HEK293T (cell line): ENCODE results near the gene EPHX1.

Experiments
- CTCF ChIA-PET: fragments of 350-600 bp; formaldehyde crosslinking; extraction: SDS; loops from one replicate; lab custom pipeline; 2021; ENCODE audit warnings: antibody characterized with exemption, inconsistent platforms; lab: Yijun Ruan, JAX
- POLR2A ChIA-PET: fragments of 350-600 bp; formaldehyde crosslinking; extraction: SDS; loops from one replicate; lab custom pipeline; 2020; ENCODE audit warnings: antibody characterized with exemption, inconsistent platforms; lab: Yijun Ruan, JAX
- DNase-seq: peaks from one replicate; pipeline ENCODE4 v3.0.0; 2012; ENCODE audit warnings: mixed read lengths; ENCODE audit errors: extremely low spot score
- ARNT ChIP-seq: fragments of 450-650 bp; IDR thresholded peaks from 2 replicates; pipeline ENCODE4 v1.6.1; 2017; ENCODE audit warnings: mild to moderate bottlenecking
- BHLHE40 ChIP-seq: fragments of 450-650 bp; IDR thresholded peaks from 2 replicates; pipeline ENCODE4 v1.6.1; 2016; ENCODE audit warnings: mild to moderate bottlenecking, moderate library complexity, borderline replicate concordance
- CTBP1 ChIP-seq: fragments of 450-650 bp; IDR thresholded peaks from 2 replicates; pipeline ENCODE4 v1.6.1; 2016; ENCODE audit warnings: borderline replicate concordance
- ELF4 ChIP-seq: fragments of 450-650 bp; IDR thresholded peaks from 2 replicates; pipeline ENCODE4 v1.6.1; 2017; ENCODE audit warnings: antibody characterized with exemption
- FOXA1 ChIP-seq: fragments of 450-650 bp; IDR thresholded peaks from 2 replicates; pipeline ENCODE4 v1.6.1; 2016; ENCODE audit warnings: mild to moderate bottlenecking
- FOXK2 ChIP-seq: fragments of 450-650 bp; IDR thresholded peaks from 2 replicates; pipeline ENCODE4 v1.6.1; 2016; ENCODE audit warnings: mild to moderate bottlenecking
- FOXM1 ChIP-seq: fragments of 450-650 bp; IDR thresholded peaks from 2 replicates; pipeline ENCODE4 v1.6.1; 2017; ENCODE audit warnings: mild to moderate bottlenecking, borderline replicate concordance
- HDGF ChIP-seq: fragments of 450-650 bp; IDR thresholded peaks from 2 replicates; pipeline ENCODE4 v1.6.1; 2017; ENCODE audit warnings: antibody characterized with exemption, borderline replicate concordance
- L3MBTL2 ChIP-seq: fragments of 450-650 bp; conservative IDR thresholded peaks from 2 replicates; pipeline ENCODE4 v1.6.1; 2016; ENCODE audit warnings: mild to moderate bottlenecking
- LEF1 ChIP-seq: fragments of 450-650 bp; IDR thresholded peaks from 2 replicates; pipeline ENCODE4 v1.6.1; 2017; ENCODE audit warnings: mild to moderate bottlenecking, borderline replicate concordance
- NFRKB ChIP-seq: fragments of 450-650 bp; IDR thresholded peaks from 2 replicates; pipeline ENCODE4 v1.6.1; 2016; ENCODE audit warnings: mild to moderate bottlenecking, moderate library complexity
- SP1 ChIP-seq: fragments of 450-650 bp; IDR thresholded peaks from 2 replicates; pipeline ENCODE4 v1.6.1; 2017
- SUZ12 ChIP-seq: fragments of 450-650 bp; IDR thresholded peaks from 2 replicates; pipeline ENCODE4 v1.6.1; 2016; ENCODE audit warnings: mild to moderate bottlenecking
- TARDBP ChIP-seq: fragments of 450-650 bp; IDR thresholded peaks from 2 replicates; pipeline ENCODE4 v1.6.1; 2016
- ZNF384 ChIP-seq: fragments of 450-650 bp; IDR thresholded peaks from 2 replicates; pipeline ENCODE4 v1.6.1; 2016
- TF ChIP-seq, protein P1 (sequence below): fragments of 450-650 bp; IDR thresholded peaks from 2 replicates; pipeline ENCODE4 v1.6.1; 2016

The EPHX1 gene

DNA sequence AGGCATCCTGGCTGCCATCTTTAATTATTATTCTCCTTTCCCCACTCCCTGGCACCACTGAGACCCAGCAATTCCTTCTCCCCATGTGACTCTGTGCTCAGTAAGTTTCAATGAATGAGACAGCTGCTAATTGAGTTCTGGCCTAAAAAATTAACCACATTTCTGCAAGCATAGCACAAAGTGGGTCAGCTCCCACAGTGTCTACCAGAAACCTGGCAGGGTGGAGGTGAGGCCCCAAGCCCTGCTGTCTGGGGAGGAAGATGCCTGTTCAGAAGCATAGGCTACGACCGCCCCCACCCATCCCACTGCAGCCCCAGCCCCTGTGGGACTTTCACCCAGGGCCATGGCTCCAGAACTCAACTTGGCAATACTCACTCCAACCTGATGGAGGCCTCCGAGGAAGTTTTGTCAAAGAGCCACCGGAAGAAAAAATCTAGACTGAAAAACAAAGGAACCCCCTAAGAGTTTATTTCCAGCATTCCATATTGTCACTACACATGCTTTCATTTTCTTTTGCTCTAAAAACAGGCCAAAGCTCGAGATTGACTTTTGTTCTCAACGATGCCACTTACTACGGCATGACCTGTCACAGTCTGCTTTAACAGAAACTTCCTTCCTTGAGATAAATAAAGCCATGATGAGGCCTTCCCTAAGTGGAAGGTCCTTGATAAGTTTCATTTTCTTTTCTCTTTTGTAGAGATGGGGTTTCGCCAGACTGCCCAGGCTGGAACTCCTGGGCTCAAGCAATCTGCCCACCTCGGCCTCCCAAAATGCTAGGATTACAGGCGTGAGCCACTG is 45.8 kb downstream of the EPHX1 start:
- POLR2A ChIA-PET = interaction anchor here (1.0 kb wide), 1 partner anchor 78 kb away, joined by 3 read pairs; no protein-coding TSS in a partner anchor

DNA sequence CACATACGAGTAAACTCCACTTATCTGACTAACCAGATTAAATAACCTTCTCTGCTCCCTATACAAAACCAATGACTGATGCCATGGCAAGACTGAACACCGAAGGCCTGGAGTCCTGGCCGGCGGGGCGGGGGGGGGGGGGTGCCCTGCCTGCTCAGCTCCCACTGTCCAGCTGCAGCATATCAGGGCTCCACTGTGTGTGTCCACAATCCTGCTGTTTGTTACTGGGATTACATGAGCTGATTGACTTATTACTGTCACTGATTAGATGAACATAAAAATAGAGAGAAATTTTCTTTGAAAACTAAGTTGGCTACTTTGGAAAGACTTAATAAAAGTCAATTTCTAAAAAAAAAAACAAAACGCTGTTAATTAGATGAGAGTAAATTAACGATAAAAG is 47.3 kb downstream of the EPHX1 start:
- TF ChIP-seq NFRKB (no peak), ELF4 (no peak), FOXA1 (no peak), FOXM1 (no peak), ZNF384 (no peak), HDGF (no peak), L3MBTL2 (no peak), LEF1 (no peak)
- ChIA-PET CTCF (interaction anchor here (0.6 to 0.7 kb wide), 2 partner anchors 383 to 1812 kb away, joined by 3 to 5 read pairs; no protein-coding TSS in a partner anchor), POLR2A (no interaction called here)
- no peak for DNase-seq

More for the DNA sequence above, 45.8 kb downstream of the EPHX1 start:
- TF ChIP-seq, protein P1, sequence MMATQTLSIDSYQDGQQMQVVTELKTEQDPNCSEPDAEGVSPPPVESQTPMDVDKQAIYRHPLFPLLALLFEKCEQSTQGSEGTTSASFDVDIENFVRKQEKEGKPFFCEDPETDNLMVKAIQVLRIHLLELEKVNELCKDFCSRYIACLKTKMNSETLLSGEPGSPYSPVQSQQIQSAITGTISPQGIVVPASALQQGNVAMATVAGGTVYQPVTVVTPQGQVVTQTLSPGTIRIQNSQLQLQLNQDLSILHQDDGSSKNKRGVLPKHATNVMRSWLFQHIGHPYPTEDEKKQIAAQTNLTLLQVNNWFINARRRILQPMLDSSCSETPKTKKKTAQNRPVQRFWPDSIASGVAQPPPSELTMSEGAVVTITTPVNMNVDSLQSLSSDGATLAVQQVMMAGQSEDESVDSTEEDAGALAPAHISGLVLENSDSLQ = no peak
- no peak for TF ChIP-seq SP1
- TF ChIP-seq LEF1 = no peak
- TF ChIP-seq NFRKB = no peak
- no peak for TF ChIP-seq BHLHE40
- no peak for TF ChIP-seq SUZ12
- no peak for TF ChIP-seq ZNF384
- no peak for TF ChIP-seq L3MBTL2
- TF ChIP-seq CTBP1 = no peak
- no peak for TF ChIP-seq ARNT
- no peak for TF ChIP-seq FOXM1
- TF ChIP-seq HDGF = no peak
- CTCF ChIA-PET = interaction anchor here (1.2 kb wide), 1 partner anchor 43 kb away, joined by 3 read pairs; no protein-coding TSS in a partner anchor
- DNase-seq = no peak

DNA sequence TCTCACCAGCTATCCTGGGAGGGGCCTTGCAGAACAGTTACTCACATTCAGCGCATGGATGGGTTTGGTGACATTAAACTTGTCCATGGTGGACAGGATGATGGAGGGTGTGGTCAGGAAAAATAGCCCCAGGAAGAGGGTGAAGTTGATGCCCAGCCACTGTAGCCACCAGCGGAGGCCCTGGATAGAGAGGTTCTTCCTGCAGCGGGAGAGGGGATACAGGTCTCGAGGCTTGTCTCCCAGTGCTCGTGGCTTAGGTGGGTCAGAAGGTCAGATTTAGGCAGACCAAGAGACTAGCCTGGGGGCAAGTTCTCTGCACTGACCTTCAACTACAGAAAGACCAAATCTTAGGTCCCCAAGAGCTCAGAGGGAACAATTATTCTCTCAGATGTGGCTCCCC is 49.2 kb downstream of the EPHX1 start:
- CTCF ChIA-PET = no interaction called here
- TF ChIP-seq ARNT (no peak), ZNF384 (no peak), ELF4 (no peak)
- POLR2A ChIA-PET = interaction anchor here (3.1 kb wide), 1 partner anchor 22 kb away, joined by 12 read pairs; the partner anchor contains the start of gene TMEM63A

DNA sequence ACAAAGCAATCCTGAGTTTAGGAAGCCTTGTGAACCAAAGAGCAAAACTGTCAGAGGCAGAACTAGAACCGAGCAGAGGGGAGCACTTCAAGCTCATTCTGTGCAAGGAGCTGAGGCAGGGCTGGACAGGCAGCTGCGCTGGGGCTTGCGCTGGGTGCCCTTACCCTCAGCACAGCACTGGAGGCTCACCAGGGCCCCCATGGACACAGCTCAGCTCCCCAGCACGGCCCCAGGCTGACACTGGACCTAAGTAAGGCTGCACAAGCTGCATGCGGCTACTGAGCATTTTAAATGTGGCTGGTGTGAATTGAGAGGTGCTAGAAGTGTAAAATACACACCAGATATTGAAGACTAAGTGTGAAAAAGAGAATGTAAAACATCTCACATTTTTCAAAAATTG is 50.2 kb downstream of the EPHX1 start:
- POLR2A ChIA-PET = interaction anchor here (1.0 to 3.1 kb wide), 2 partner anchors 21 to 83 kb away, joined by 3 to 12 read pairs; partner anchors contain the start of genes SRP9 and TMEM63A
- TF ChIP-seq ZNF384 (no peak), BHLHE40 (no peak), ARNT (no peak), ELF4 (no peak), NFRKB (no peak), FOXA1 (no peak), CTBP1 (no peak), L3MBTL2 (no peak), HDGF (no peak), FOXK2 (no peak), TARDBP (no peak), LEF1 (no peak)
- CTCF ChIA-PET = no interaction called here
- no peak for DNase-seq

More for the DNA sequence above, 49.2 kb downstream of the EPHX1 start:
- DNase-seq = no peak

DNA sequence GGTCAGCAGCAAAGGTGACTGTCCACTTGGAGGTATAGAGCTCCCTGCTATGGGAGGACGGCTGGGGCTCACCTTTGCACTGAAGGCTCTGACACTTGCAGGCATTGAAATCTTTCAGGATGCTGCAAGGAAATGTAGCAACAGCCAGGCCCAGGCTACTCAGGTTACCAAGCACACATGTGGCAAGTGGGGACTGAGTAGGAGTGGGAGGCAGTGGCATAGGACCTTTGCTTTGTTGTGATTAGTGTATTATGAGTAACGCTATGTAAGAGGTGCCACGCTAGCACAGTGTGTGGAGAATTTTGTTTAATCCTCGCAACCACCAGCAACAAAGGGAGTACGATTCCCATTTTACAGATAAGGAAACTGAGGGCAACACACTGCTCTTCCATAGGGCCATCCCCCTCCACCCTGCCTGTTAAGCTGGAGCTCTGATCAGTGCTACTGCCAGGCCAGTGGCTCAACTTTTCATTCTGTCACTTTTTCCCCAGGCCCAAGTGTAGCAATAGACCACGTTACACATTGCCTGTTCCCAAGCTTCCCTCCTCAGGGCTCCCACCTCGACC is 51.0 kb downstream of the EPHX1 start:
- ChIA-PET CTCF (interaction anchor here (0.5 to 1.1 kb wide), 2 partner anchors 34 to 58 kb away, joined by 4 read pairs; no protein-coding TSS in a partner anchor), POLR2A (interaction anchor here (1.0 to 1.3 kb wide), 3 partner anchors 9 to 84 kb away, joined by 3 read pairs; partner anchors contain the start of genes SRP9 and TMEM63A)
- TF ChIP-seq ELF4 (no peak), SP1 (no peak), BHLHE40 (no peak), CTBP1 (no peak), LEF1 (no peak), ARNT (no peak), NFRKB (no peak), HDGF (no peak)
- TF ChIP-seq, protein P1 = no peak

DNA sequence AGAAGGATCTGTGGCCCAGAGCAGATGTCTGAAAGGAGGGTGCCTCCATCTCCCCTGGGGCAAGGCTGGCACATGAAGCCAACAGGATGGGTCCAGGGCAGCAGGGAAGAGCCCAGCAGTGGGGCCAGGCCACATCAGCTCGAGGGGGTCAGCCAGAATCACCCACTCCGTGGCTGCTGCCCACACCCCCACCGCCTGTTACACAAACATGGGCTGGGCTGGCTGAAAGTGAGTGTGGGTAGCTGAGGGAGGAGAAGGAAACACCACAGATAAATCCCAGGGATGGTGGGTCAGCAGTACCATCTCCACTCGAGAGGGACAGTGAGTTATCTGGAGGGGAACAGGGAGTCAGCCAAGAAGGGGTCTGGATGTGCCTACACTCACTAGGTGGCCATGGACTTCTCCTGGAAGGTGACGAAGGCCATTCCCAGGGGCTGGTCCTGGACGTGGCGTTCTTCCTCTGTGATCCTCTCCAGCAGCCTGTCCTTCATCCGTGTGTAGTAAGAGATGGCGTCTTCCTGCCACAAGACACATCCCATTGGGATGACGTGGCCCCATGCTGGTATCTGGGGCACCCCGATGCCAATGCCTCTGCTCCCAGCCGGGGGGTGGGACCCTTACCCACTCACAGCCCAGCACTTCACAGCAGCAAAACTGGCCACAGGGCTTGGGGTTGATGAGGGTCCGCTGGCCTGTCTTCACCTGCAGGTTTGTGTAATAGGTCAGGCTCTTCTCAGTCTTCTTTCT is 52.1 kb downstream of the EPHX1 start:
- ChIA-PET CTCF (interaction anchor here (0.5 to 1.1 kb wide), 2 partner anchors 33 to 57 kb away, joined by 4 read pairs; no protein-coding TSS in a partner anchor), POLR2A (interaction anchor here (1.2 to 1.3 kb wide), 2 partner anchors 8 to 20 kb away, joined by 3 read pairs; partner anchors contain the start of gene TMEM63A)
- TF ChIP-seq SP1 = no peak
- no peak for TF ChIP-seq BHLHE40
- TF ChIP-seq FOXM1 = no peak
- TF ChIP-seq ZNF384 = no peak
- TF ChIP-seq, protein P1 = no peak
- TF ChIP-seq HDGF = no peak
- TF ChIP-seq ARNT = no peak
- no peak for TF ChIP-seq NFRKB
- DNase-seq = no peak

More for the DNA sequence above, 51.0 kb downstream of the EPHX1 start:
- no peak for DNase-seq
